ENCODE results near the gene IRF7.

GRCh38 chr11:589798-590197 lies 26.0 kb downstream of the IRF7 start:
- TF ChIP-seq CTCF (IDR thresholded peaks at IDR 0.05; ENCODE audit: low read depth, low read length): no peak
- no peak for TF ChIP-seq EZH2phosphoT487 (IDR thresholded peaks at IDR 0.05; ENCODE audit: low read depth)
